Upper lobe of left lung (tissue), 4 donors: Measurements from ENCODE around the gene ACTR10.

Experiments
- POLR2A ChIP-seq, 4 donors: fragments of 450-650 bp; IDR thresholded peaks; one replicate each; pipeline ENCODE4 v1.5.1; 2016 to 2017; ENCODE audit warnings: antibody characterized with exemption in 4 of 4, mild to moderate bottlenecking in 2 of 4
- TF ChIP-seq, protein P1 (sequence below), 6 experiments: fragments of 450-650 bp in 4 of 6; fragments of 200-600 bp in 2 of 6; sonication (generic) in 2 of 6; IDR thresholded peaks; one replicate each; pipeline ENCODE4 v1.5.1; 2016 to 2019; ENCODE audit warnings: antibody characterized with exemption in 6 of 6

GRCh38 chr14:58167891-58168290 lies 32.1 kb upstream of the ACTR10 start:
- TF ChIP-seq, protein P1, sequence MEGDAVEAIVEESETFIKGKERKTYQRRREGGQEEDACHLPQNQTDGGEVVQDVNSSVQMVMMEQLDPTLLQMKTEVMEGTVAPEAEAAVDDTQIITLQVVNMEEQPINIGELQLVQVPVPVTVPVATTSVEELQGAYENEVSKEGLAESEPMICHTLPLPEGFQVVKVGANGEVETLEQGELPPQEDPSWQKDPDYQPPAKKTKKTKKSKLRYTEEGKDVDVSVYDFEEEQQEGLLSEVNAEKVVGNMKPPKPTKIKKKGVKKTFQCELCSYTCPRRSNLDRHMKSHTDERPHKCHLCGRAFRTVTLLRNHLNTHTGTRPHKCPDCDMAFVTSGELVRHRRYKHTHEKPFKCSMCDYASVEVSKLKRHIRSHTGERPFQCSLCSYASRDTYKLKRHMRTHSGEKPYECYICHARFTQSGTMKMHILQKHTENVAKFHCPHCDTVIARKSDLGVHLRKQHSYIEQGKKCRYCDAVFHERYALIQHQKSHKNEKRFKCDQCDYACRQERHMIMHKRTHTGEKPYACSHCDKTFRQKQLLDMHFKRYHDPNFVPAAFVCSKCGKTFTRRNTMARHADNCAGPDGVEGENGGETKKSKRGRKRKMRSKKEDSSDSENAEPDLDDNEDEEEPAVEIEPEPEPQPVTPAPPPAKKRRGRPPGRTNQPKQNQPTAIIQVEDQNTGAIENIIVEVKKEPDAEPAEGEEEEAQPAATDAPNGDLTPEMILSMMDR (IDR thresholded peaks at IDR 0.05): no peak
- TF ChIP-seq POLR2A (IDR thresholded peaks at IDR 0.05): no peak
